Measurements from ENCODE around the gene CARD18.
"Not testable (repeated sequence)": the region's sequence is repeated elsewhere in the genome, so short reads cannot be mapped to it uniquely, and the experiment has no call there.

Gene CARD18

DNA sequence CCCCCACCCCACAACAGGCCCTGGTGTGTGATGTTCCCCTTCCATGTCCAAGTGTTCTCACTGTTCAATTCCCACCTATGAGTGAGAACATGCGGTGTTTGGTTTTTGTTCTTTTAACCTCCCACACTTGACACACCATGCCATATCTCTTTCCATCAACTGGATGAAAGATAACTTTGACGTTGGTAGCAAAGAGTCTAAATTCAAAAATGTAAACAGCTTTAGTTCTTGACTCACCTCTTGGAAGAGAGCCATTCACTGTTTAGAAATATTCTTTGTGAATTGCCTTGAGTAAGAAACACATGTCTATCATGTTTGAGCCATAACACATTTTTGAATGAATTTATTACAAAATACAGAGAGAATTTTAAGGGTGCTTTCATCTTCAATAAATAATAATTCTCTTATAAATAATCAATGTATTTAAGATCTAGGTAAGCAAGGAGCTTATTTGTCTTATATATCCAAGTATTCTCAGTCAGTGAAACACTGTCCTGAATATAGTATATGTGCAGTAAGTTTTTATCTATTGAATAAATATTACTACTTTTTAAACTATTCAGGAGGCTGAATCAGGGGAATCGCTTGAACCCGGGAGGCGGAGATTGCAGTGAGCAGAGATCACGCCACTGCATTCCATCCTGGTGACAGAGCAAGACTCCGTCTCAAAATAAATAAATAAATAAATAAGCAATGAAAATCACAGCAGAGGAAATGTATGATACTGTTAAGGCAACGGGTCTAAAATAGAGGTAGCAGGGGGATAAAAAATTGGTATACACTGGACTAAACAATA, 6.7 kb downstream of the CARD18 start:
- DNase-seq: no peak

DNA sequence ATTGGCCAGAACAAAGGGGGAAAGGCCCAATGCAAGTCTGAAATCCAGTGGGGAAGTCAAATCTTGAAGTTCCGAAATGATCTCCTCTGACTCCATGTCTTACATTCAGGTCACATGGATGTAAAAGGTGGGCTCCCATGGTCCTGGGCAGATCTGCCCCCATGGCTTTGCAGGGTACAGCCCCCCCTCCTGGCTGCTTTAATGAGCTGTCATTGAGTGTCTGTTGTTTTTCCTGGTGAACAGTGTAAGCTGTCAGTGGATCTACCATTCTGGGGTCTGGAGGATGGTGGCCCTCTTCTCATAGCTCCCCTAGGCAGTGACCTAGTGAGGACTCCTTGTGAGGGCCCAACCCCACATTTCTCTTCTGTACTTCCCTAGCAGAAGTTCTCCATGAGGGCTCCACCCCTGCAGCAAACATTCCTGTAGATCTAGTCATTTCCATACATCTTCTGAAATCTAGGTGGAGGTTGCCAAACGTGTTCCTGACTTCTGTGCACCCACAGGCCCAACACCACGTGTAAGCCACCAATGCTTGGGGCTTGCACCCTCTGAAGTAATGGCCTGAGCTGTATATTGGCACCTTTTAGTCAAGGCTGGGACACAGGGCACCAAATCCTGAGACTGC, 9.3 kb downstream of the CARD18 start:
- no peak for DNase-seq

DNA sequence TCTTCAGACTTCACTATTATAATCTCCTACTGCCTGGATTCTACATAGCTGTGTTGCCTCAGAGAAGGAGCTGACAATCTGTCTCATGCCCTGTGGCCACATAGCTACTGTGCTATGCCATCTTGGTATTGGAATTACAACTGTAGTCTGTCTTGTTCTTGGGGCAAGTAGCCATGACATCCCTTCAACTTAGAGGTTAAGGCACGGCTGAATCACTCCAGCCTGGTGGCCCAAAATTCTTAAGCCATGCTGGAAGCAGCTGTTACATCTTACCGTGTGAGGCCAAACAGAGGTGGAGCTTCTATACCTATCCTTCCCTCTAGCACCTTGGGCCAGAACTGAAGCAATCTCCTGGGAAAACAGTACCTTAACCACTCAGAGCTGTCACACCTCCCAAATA, 14.8 kb downstream of the CARD18 start:
- DNase-seq: no peak

DNA sequence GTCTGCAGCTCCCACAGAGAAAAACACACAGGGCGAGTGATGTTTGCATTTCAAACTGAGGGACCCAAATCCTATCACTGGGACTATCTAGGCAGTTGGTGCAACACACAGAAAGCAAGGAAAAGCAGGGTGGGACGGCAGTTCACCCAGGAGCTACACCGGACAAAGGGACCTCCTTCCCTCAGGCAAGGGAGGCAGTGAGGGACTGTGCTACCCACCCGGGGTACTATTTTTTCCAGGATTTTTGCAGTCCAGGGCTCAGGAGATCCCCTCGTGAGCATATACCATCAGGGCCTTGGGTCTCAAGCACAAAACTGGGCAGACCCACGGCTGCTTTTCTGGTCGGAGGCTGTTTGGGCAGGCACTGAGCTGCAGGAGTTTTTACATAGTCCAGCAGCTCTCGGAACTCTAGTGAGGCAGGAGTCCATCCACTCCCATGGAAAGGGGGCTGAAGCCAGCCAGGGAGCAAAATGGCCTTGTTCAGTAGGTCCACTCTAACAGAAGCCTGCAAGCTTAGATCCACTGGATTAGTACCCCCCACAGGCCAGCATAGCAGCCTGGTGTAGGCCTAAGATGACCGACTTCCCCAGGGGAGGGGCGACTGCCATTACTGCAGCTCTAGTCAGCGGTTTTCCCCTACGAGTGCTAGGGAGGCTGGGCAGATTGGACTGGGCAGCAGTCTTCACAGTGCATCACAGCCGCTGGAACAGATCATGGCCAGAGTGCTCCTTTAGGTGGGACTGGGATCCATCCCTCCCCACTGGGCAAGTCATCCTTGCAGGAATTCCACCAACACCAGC, 28.2 kb downstream of the CARD18 start:
- no peak for DNase-seq

DNA sequence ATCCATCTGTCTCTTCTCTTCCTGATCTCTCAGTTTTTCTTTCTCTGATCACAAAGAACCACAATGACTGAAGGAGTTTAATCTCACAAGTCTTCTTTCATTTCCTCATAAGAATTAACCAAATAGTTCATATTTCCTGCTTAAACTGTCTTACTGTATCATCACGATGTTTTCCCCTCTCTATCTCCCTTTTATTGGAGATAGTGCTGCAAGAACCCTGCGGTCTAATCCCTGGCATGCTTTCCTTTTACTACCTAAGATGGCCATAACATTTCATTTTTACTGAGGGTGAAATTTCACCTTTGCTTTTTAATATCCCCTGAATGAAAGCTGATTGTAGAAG, 28.9 kb downstream of the CARD18 start:
- no peak for DNase-seq

DNA sequence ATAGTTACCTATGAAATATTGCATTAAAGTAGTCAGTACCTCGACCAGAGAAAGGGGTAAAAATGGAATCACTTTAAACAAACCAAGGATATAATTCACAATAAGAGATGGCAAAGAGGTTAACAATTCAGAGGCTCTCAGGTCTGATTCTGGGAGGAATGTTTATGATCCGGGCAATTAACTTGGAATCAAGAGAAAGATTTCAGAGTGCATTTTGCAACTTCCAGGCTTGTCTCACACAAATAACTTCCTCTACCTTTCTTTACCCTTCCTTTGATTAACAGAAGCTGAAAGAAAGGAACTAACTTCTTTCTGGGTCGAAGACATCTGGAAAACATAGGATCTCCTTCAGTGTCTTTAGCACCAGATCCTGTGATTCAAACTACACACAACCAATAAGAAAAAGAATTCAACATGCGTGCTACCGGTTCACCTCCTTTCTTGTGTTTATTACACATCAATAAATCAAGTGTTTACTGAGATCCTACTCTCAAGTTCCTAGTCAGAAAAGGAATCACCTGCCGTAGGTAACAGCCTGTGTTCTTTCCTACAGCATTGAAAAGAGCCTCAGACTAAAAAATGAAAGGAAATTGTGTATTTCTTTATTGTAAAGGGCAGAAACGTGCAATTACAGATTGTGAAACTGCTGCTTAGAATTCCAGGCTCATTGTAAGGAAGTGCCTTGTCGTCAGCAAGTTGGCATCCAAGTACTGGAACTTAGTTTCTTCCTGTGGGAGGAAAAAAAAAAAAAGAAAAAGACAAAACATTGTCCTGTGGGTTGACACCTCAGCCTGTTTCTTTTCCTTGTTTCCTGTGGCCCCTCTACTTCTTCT, 29.5 kb downstream of the CARD18 start:
- no peak for DNase-seq

DNA sequence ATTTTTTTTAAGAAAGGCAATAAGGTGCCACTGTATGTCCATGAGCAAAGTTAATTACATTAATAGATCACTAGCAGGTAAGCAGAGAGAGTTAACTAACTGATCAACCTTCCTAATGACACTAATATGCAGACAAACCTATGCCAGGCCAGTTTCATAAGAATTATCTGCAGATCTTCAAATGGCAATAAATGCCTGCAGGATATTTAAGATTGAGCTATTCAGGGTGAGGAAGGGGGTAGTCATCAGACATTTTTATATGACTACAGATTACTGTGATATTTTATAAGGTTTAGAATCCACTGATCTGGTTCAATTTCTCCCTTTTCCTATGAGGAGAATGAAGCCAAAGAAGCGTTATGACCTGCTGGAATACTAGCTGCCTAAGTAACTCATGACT, 30.2 kb downstream of the CARD18 start:
- no peak for DNase-seq

DNA sequence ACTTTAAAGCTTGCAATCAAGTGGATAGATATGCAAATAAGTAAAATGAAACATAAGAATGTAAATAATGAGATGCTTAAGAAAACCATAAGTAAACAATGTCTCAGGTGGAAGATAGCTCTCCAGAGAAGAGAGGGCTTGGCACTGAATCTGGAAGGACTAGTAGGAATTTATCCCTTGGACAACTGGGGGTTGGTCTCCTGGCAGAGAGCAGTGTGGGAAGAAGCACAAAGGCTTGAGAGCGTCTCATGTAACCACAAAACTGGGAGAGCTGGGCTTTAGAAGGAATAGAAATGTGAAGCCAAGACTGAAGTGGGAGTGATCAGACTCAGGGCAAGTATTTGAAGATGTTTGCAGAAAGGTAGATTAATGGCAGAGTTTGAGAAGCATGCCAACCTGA, 31.3 kb downstream of the CARD18 start:
- DNase-seq: no peak

DNA sequence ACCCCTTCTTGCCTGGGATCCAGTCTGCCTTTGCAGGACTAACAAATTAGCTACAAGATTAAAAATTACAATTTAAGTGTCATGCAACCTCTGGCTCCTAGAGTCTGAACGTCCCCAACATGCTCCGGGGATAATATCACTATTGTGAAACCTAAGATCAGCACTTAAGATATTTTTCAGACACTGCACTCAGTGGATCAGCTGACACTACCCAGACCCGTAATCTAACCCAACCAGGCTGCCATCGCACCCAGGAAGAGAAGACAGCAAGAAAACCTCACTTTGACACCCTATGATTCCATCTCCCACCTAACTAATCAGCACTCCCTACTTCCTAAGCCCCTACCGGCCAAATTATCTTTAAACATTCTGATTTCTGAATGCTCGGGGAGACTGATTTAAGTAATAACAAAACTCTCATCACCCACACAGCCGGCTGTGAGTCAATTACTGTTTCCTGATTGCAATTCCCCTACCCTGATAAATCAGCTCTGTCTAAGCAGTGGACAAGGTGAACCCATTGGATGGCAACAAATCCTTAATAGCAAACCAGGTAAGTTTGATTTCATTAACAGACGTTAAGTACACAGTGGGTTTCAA, 32.2 kb downstream of the CARD18 start:
- DNase-seq: peak; percentile 66

DNA sequence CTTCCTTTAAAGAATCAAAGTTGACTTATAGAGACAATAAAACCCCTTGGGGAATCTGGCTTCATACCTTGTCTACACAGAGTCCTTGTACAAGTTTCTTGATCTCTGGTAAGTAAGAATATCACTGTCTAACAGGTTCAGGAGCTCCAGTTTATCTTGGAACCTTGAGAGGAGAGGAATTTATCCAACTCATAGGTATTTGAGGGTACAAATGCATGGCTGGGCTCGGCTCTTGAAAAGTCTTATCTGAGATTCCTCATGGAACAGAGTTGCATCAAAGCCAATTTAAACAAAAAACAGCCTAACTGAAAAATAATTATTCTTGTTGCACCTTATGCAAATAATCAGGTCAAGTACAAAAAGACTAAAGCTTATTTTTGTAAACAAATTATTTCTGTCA, 33.4 kb downstream of the CARD18 start:
- no peak for DNase-seq

DNA sequence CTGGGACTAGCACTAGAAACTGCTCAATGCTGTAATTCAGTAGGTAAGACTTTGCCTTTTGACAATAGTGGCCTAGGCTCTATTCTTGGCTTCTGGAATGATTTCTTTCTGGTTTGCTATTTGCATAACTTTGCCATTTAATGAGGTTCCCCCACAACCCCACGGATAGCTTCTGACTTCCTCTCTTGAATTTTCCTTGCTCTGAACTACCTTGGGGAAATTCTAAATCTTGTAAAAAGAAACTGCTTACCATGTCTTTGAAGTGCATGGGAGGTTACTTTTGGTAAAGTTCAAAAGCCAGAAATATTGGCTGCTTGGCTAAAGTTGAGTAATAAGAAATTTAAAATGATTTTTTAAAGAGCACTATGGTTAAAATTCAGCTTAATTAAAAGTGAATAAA, 35.3 kb downstream of the CARD18 start:
- no peak for DNase-seq

DNA sequence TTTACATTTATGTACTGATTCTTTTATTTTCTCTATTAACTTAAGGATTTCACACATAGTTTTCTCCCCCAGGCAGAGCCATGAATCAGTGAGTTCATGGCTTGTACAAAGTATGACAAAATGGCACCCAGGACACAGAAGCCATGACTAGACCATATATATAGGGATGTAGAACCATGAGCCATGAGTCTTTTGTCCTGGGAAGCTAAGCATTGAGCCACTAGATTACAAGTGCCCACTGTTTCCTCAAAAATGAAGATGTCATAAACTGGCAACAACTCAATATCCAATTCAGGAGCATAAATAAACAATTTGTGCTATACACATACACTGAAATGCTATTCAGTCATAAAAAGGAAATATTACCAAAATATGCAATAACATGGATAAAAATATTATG, 36.2 kb downstream of the CARD18 start:
- no peak for DNase-seq

DNA sequence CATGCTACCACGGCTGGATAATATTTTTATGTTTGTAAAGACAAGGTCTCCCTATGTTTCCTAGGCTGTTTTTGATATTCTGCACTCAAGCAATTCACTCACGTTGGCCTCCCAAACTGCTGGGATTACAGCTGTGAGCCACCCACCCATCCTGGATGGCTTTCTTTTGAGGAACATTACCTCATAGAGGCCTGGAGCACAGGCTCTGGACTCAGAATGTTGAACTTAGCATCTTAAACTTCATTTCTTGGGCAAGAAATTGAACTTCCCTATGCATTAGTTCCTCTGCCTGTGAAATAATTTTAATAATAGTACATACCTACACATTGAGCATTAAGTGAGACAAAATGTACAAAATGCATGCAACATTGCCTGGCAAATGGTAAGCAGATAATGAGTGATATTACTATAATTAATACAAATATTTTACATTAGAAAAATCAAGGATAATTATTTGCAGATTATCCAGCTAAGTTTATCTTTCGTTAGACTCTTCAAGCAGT, 37.4 kb downstream of the CARD18 start:
- not testable (repeated sequence) for DNase-seq

DNA sequence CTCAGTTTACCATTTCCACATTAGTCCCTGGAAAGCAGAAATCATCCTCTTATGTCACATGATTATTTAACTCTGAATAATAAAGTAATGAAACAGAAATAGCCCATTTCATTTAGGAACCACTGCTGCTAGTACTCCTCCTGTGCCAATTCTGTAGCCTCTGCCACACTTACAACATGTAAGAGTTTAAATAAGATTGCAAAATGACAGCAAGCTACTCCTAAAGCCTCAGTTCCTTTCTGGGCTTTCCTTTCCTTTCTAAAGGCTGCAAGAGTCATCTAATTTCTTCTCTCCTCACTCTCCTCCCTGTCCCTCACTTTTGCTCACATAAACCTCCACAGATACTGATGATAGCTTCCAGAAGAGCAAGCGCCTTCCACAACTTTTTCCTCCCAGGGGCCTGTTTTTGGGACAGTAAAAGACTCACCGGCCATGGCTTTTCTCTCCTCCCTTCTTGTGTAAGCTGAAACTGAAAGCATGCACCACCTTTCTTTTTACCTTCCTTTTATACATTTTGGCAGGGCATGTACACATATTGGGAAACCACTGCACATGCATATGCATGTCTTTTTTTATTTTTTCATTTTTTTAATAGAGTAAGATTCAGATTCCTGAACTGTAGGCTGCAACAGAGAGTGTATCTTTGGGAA, 38.5 kb downstream of the CARD18 start:
- peak; percentile 54 for DNase-seq

DNA sequence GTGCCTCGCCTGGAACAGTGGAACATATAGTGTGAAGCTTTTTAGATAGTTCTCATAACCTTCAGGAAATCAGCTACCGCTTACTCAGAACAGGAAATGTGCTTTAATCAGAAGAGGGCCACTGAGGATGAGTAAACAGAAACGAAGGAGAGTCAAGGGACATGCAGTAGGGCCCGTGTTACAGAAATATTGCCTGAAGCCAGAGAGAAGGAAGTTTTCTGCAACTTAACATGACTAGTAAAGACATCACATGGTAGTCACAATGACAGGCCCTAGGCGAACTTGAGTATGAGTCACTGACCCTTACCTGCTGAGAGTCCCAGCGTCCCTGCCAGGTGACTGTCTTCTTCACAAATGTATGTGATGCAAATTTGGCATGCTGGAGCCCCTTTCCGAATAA, 39.4 kb downstream of the CARD18 start:
- DNase-seq: peak; percentile 75

DNA sequence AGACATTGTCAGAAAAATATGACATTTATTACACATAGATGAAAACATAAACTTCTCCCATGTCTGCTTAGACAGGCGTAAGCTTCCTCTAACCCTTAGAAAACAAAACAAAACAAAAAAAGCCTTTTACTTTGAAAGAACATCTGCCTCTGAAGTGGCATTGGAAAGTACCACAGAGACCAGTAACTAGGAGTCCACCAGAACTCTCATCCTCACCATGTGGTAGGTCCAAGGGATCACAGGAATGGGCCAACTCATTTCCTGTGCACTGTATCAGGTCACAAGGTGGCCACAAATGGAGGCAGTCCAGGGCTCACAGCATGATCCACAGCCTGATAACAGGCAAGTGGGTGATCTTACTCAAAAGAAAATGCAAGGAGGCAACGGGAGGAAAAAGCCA, 40.0 kb downstream of the CARD18 start:
- DNase-seq: not testable (repeated sequence)

DNA sequence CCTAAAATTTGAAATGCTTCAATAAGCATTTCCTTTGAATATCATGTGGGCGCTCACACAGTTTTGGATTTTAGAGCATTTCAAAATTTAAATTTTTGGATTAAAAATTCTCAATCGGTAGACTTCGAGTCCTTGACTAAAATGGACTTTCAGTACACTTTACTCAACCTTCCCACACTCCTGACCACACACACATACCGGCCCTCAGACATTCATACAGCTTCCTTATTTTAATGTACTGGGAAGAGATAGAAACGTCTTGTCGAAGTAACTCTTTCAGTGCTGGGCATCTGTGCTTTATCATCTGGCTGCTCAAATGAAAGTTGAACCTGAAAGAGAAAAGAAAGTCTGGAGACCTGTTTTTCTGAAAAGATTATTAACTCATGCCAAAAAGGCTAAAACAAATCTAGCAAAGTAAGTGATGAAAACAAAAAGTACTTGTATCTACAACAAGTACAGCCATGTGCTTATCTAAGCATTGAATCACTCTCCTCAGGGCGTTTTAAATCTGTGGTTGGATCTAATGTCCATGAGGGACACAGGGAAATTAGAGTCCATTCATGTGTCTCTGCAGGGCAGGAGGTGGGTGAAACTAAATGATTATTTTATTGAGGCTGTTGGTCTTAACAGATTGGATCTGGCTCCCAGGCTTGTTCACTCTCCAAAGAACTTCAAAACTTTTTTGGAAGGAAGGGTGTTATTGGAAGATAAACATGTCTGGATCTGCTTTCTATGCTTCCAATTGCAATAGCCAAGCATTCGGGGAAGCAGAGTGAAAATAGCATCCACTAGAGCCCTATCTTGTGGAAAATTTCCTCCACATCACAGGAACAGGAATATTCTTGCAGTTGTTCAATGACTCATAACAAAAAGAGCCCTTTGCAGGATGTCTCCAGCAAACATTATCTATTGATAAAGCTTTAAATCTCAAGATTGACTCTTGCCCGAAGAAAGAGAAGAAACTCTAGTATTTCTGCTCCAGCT, 47.0 kb downstream of the CARD18 start:
- DNase-seq: no peak

All from activated CD4-positive, alpha-beta T cell treated with anti-CD3 and anti-CD28 coated beads, Interleukin-10, Interleukin-2, amounts not matched to agents 100 ng/mL and 50 ng/mL, durations not matched to agents 16 hours and 8 hours (primary cell).